MM.1S (cell line): ENCODE results near the gene MYO10.

Experiments
- DNase-seq: peaks from one replicate; pipeline ENCODE4 v3.0.0-alpha.2; 2015
- H2AFZ ChIP-seq: fragments of 300-600 bp; sonication (generic); 2 replicates; pipeline ENCODE4 v1.6.0; 2016; ENCODE audit warnings: antibody characterized with exemption, low read length
- H3F3A ChIP-seq: fragments of 300-600 bp; sonication (generic); 2 replicates; pipeline ENCODE4 v1.6.1; 2016; ENCODE audit warnings: mild to moderate bottlenecking, antibody characterized with exemption, low read length, moderate library complexity, mixed read lengths; ENCODE audit not compliant: insufficient read depth
- H3K27ac ChIP-seq: fragments of 300-600 bp; sonication (generic); 2 replicates; pipeline ENCODE4 v1.5.1; 2016; ENCODE audit warnings: mild to moderate bottlenecking, low read length
- H3K27me3 ChIP-seq: fragments of 300-600 bp; sonication (generic); replicated peaks from 2 replicates; pipeline ENCODE4 v1.6.0; 2016; ENCODE audit warnings: low read length; ENCODE audit not compliant: insufficient read depth
- H3K36me3 ChIP-seq: fragments of 300-600 bp; sonication (generic); replicated peaks from 2 replicates; pipeline ENCODE4 v1.6.1; 2016; ENCODE audit warnings: mild to moderate bottlenecking, low read length, mixed read lengths; ENCODE audit not compliant: insufficient read depth
- H3K4me1 ChIP-seq: fragments of 300-600 bp; sonication (generic); 2 replicates; pipeline ENCODE4 v1.6.1; 2016; ENCODE audit warnings: low read length, mixed read lengths
- H3K4me2 ChIP-seq: fragments of 300-600 bp; sonication (generic); 2 replicates; pipeline ENCODE4 v1.6.0; 2016; ENCODE audit warnings: low read depth, low read length
- H3K4me3 ChIP-seq: fragments of 300-600 bp; sonication (generic); 2 replicates; pipeline ENCODE4 v1.5.1; 2016; ENCODE audit warnings: low read length, mixed read lengths
- H3K79me2 ChIP-seq: fragments of 300-600 bp; sonication (generic); 2 replicates; pipeline ENCODE4 v1.6.1; 2016; ENCODE audit warnings: mixed run types, low read length, mixed read lengths
- H3K9ac ChIP-seq: fragments of 300-600 bp; sonication (generic); 2 replicates; pipeline ENCODE4 v1.6.1; 2016; ENCODE audit warnings: low read length, mixed read lengths
- H3K9me2 ChIP-seq: fragments of 300-600 bp; sonication (generic); replicated peaks from 2 replicates; pipeline ENCODE4 v1.6.1; 2016; ENCODE audit warnings: mild to moderate bottlenecking, low read length, mixed read lengths; ENCODE audit not compliant: insufficient read depth
- H3K9me3 ChIP-seq: fragments of 300-600 bp; sonication (generic); replicated peaks from 2 replicates; pipeline ENCODE4 v1.6.1; 2016; ENCODE audit warnings: mild to moderate bottlenecking, low read length, mixed read lengths; ENCODE audit not compliant: insufficient read depth
- H4K20me1 ChIP-seq: fragments of 300-600 bp; sonication (generic); 2 replicates; pipeline ENCODE4 v1.6.1; 2016; ENCODE audit warnings: mild to moderate bottlenecking, low read length, moderate library complexity, mixed read lengths; ENCODE audit not compliant: insufficient read depth
- CTCF ChIP-seq: fragments of 300-600 bp; sonication (generic); IDR thresholded peaks from 2 replicates; pipeline ENCODE4 v1.5.1; 2016; ENCODE audit warnings: antibody characterized with exemption, low read length, mixed read lengths
- EZH2 ChIP-seq: fragments of 300-600 bp; sonication (generic); optimal IDR thresholded peaks from 2 replicates; pipeline ENCODE3; 2017; ENCODE audit warnings: low read depth, mild to moderate bottlenecking, antibody characterized with exemption, low read length, mixed read lengths
- EZH2phosphoT487 ChIP-seq: fragments of 300-600 bp; sonication (generic); IDR thresholded peaks from 2 replicates; pipeline ENCODE4 v1.6.1; 2018; ENCODE audit warnings: antibody characterized with exemption, low read length

Gene MYO10

GRCh38 chr5:16664368-16664767 lies 271.7 kb downstream of the MYO10 start:
- TF ChIP-seq EZH2 (no peak), CTCF (no peak), EZH2phosphoT487 (no peak)
- Histone ChIP-seq H3K9me3 (no peaks in the 10 kb centered on the region), H3K36me3 (no peaks in the 10 kb centered on the region), H3K27me3 (no peaks in the 10 kb centered on the region), H3K9me2 (no peaks in the 10 kb centered on the region), H3K27ac (no peak overlapping the region), H2AFZ (no peak overlapping the region), H3F3A (no peaks in the 10 kb centered on the region), H3K4me1 (no peaks in the 10 kb centered on the region), H3K4me3 (no peak overlapping the region), H3K9ac (no peak overlapping the region), H3K4me2 (no peak overlapping the region), H3K79me2 (no peaks in the 10 kb centered on the region), H4K20me1 (no peaks in the 10 kb centered on the region)
- DNase-seq = no peak

GRCh38 chr5:16663840-16664239 lies 272.2 kb downstream of the MYO10 start:
- Histone ChIP-seq H3K79me2 (no peaks in the 10 kb centered on the region), H3K4me1 (no peaks in the 10 kb centered on the region), H2AFZ (no peak overlapping the region), H3K9ac (no peak overlapping the region), H3K9me3 (no peaks in the 10 kb centered on the region), H3K27me3 (no peaks in the 10 kb centered on the region), H3K9me2 (no peaks in the 10 kb centered on the region), H3F3A (no peaks in the 10 kb centered on the region), H3K4me2 (no peak overlapping the region), H3K27ac (no peak overlapping the region), H3K4me3 (no peak overlapping the region), H4K20me1 (no peaks in the 10 kb centered on the region), H3K36me3 (no peaks in the 10 kb centered on the region)
- no peak for DNase-seq
- TF ChIP-seq CTCF = no peak
- TF ChIP-seq EZH2phosphoT487 = no peak
- TF ChIP-seq EZH2 = no peak

DNA sequence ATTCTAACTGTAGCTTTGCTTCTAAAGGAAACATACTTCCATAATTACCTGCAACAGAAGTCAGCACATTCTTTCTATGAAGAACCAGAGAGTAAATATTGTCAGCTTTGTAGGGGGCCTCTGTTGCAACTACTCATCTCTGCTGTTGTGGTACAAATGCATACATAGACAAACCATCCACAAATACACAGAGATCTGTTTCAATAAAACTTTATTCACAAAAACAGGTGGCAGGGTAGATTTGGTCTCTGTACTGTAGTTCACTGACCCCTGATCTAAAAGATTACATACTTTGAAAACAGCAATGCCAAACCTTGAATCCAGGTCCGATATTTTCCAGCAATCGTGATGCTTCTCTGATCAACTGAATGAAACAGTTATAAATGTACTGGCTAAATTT lies 274.4 kb downstream of the MYO10 start:
- no peaks in the 10 kb centered on the region for H3F3A ChIP-seq
- H3K4me1 ChIP-seq = no peaks in the 10 kb centered on the region
- no peak overlapping the region for H3K4me2 ChIP-seq
- no peak for TF ChIP-seq EZH2
- no peaks in the 10 kb centered on the region for H3K79me2 ChIP-seq
- H3K27me3 ChIP-seq = no peaks in the 10 kb centered on the region
- H2AFZ ChIP-seq = no peak overlapping the region
- no peak overlapping the region for H3K4me3 ChIP-seq
- no peaks in the 10 kb centered on the region for H3K9me3 ChIP-seq
- DNase-seq = no peak
- H3K9me2 ChIP-seq = no peaks in the 10 kb centered on the region
- H3K27ac ChIP-seq = no peak overlapping the region
- H3K9ac ChIP-seq = no peak overlapping the region
- no peaks in the 10 kb centered on the region for H4K20me1 ChIP-seq
- H3K36me3 ChIP-seq = no peaks in the 10 kb centered on the region

DNA sequence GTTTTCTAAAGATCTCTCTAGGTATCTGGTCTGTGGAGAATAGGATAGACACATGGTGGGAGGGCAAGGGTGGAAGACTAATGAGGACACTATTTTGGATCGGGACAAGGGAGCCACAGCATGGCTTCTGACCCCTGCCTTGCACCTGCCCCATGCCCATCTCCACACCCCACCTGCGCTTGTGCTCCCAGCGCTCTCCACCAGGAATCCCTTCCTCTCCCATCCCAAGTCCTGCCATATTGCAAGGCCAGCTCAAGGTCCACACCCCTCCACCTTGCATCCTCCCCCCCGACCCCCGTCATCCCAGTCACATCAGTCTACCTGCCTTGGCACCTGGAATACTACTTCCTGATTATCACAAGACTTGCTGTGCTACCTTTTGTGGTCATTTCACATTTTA lies 275.1 kb downstream of the MYO10 start:
- no peaks in the 10 kb centered on the region for H3K36me3 ChIP-seq
- no peaks in the 10 kb centered on the region for H3K27me3 ChIP-seq
- no peaks in the 10 kb centered on the region for H3F3A ChIP-seq
- no peaks in the 10 kb centered on the region for H3K9me3 ChIP-seq
- H3K4me3 ChIP-seq = no peak overlapping the region
- H4K20me1 ChIP-seq = no peaks in the 10 kb centered on the region
- no peak for DNase-seq
- H3K9ac ChIP-seq = no peak overlapping the region
- H2AFZ ChIP-seq = no peak overlapping the region
- H3K79me2 ChIP-seq = no peaks in the 10 kb centered on the region
- H3K9me2 ChIP-seq = no peaks in the 10 kb centered on the region
- no peaks in the 10 kb centered on the region for H3K4me1 ChIP-seq
- no peak for TF ChIP-seq EZH2phosphoT487
- TF ChIP-seq EZH2 = no peak
- no peak overlapping the region for H3K27ac ChIP-seq
- no peak overlapping the region for H3K4me2 ChIP-seq
